ENCODE measurements around the gene ANTXR1.

Gene ANTXR1

GRCh38 chr2:69195706-69196105, 182.7 kb downstream of the ANTXR1 start:
- DNase-seq (ENCODE audit: insufficient read length, low spot score) (no peak), FAIRE-seq (no peak)

GRCh38 chr2:69196327-69197117, 183.5 kb downstream of the ANTXR1 start:
- peak; percentile 42 for DNase-seq (ENCODE audit: insufficient read length, low spot score)
- FAIRE-seq = no peak

GRCh38 chr2:69200107-69200520, 187.1 kb downstream of the ANTXR1 start:
- DNase-seq (ENCODE audit: insufficient read length, low spot score) = no peak
- FAIRE-seq = no peak

GRCh38 chr2:69201259-69201658, 188.3 kb downstream of the ANTXR1 start:
- FAIRE-seq (no peak), DNase-seq (ENCODE audit: insufficient read length, low spot score) (no peak)

- no peak for FAIRE-seq
Measured at GRCh38 chr2:69202327-69202726, 189.3 kb downstream of the ANTXR1 start.

GRCh38 chr2:69203166-69203985, 190.4 kb downstream of the ANTXR1 start:
- no peak for FAIRE-seq
- DNase-seq (ENCODE audit: insufficient read length, low spot score) = no peak

More at GRCh38 chr2:69202327-69202726, 189.3 kb downstream of the ANTXR1 start:
- DNase-seq (ENCODE audit: insufficient read length, low spot score) = no peak

GRCh38 chr2:69204654-69205053, 191.7 kb downstream of the ANTXR1 start:
- FAIRE-seq (peak; percentile 44), DNase-seq (ENCODE audit: insufficient read length, low spot score) (no peak)

GRCh38 chr2:69205076-69205475, 192.1 kb downstream of the ANTXR1 start:
- no peak for FAIRE-seq
- no peak for DNase-seq (ENCODE audit: insufficient read length, low spot score)

GRCh38 chr2:69205491-69205890, 192.5 kb downstream of the ANTXR1 start:
- DNase-seq (ENCODE audit: insufficient read length, low spot score) (no peak), FAIRE-seq (no peak)

GRCh38 chr2:69208023-69208595, 195.1 kb downstream of the ANTXR1 start:
- FAIRE-seq = no peak
- DNase-seq (ENCODE audit: insufficient read length, low spot score) = no peak

GRCh38 chr2:69209482-69209881, 196.5 kb downstream of the ANTXR1 start:
- DNase-seq (ENCODE audit: insufficient read length, low spot score) (no peak), FAIRE-seq (no peak)

GRCh38 chr2:69210385-69210784, 197.4 kb downstream of the ANTXR1 start:
- FAIRE-seq (no peak), DNase-seq (ENCODE audit: insufficient read length, low spot score) (no peak)

- DNase-seq (ENCODE audit: insufficient read length, low spot score) = no peak
- FAIRE-seq = peak; percentile 44
Measured at GRCh38 chr2:69211048-69211447, 198.1 kb downstream of the ANTXR1 start.

GRCh38 chr2:69211686-69212085, 198.7 kb downstream of the ANTXR1 start:
- no peak for DNase-seq (ENCODE audit: insufficient read length, low spot score)
- no peak for FAIRE-seq

GRCh38 chr2:69212238-69213028, 199.5 kb downstream of the ANTXR1 start:
- no peak for FAIRE-seq
- no peak for DNase-seq (ENCODE audit: insufficient read length, low spot score)

- DNase-seq (ENCODE audit: insufficient read length, low spot score) (no peak), FAIRE-seq (no peak)
Measured at GRCh38 chr2:69213201-69213600, 200.2 kb downstream of the ANTXR1 start.

GRCh38 chr2:69213782-69214181, 200.8 kb downstream of the ANTXR1 start:
- DNase-seq (ENCODE audit: insufficient read length, low spot score) (no peak), FAIRE-seq (no peak)

- no peak for FAIRE-seq
- no peak for DNase-seq (ENCODE audit: insufficient read length, low spot score)
Measured at GRCh38 chr2:69214898-69215297, 201.9 kb downstream of the ANTXR1 start.

- FAIRE-seq = peak; percentile 74
- no peak for DNase-seq (ENCODE audit: insufficient read length, low spot score)
Measured at GRCh38 chr2:69216535-69217332, 203.8 kb downstream of the ANTXR1 start.
